ENCODE data around the gene ZNF524.

ZNF524 gene

GRCh38 chr19:55640043-55640576 is 40.0 kb downstream of the ZNF524 start:
- peak overlapping the region; percentile 79 for H3K27ac ChIP-seq (replicated peaks)
- TF ChIP-seq CTCF (IDR thresholded peaks at IDR 0.05; ENCODE audit: insufficient read depth, low read length) (no peak), POLR2AphosphoS5 (IDR thresholded peaks at IDR 0.05; ENCODE audit: low read depth) (peak; percentile 60), REST (IDR thresholded peaks at IDR 0.05; ENCODE audit: insufficient replicate concordance, low read depth) (no peak)
- peak in 1 of 2 experiments; percentile 44 for DNase-seq (ENCODE audit: low read depth in 1 of 2, low spot score in 1 of 2)
- H3K27me3 ChIP-seq (ENCODE audit: insufficient read depth, poor library complexity, severe bottlenecking): no peaks in the 10 kb centered on the region
- peak overlapping the region; percentile 91 for H3K4me3 ChIP-seq (replicated peaks; ENCODE audit: insufficient read depth, low read length)

- Histone ChIP-seq H3K27ac (replicated peaks) (peak within 1 kb of the TSS; percentile 79), H3K27me3 (ENCODE audit: insufficient read depth, poor library complexity, severe bottlenecking) (no peaks in the 10 kb centered on the region), H3K4me3 (replicated peaks; ENCODE audit: insufficient read depth, low read length) (peak within 1 kb of the TSS; percentile 91)
- peak in 1 of 2 experiments; percentile 54 for DNase-seq (ENCODE audit: low read depth in 1 of 2, low spot score in 1 of 2)
- no peak for TF ChIP-seq POLR2AphosphoS5 (IDR thresholded peaks at IDR 0.05; ENCODE audit: low read depth)
- TF ChIP-seq GABPA (IDR thresholded peaks at IDR 0.05; ENCODE audit: low read depth): peak; percentile 62; the same call in 1 of the 2 replicates
Measured at GRCh38 chr19:55640577-55641425, 40.7 kb downstream of the ZNF524 start, which contains the start of gene ZNF580. Gene ZNF580, plus strand, starts transcription at chr19:55641002. Its CDS starts 1,507 bp downstream, at chr19:55642509.

GRCh38 chr19:55641426-55642152 is 41.5 kb downstream of the ZNF524 start:
- Histone ChIP-seq H3K27me3 (ENCODE audit: insufficient read depth, poor library complexity, severe bottlenecking) (no peaks in the 10 kb centered on the region), H3K27ac (replicated peaks) (peak overlapping the region; percentile 79), H3K4me3 (replicated peaks; ENCODE audit: insufficient read depth, low read length) (peak overlapping the region; percentile 91)
- peak; percentile 75 for TF ChIP-seq SPI1 (IDR thresholded peaks at IDR 0.05; ENCODE audit: borderline replicate concordance, low read depth)
- no peak; the same call in 1 of the 2 replicates for TF ChIP-seq GABPA (IDR thresholded peaks at IDR 0.05; ENCODE audit: low read depth)
- TF ChIP-seq POLR2AphosphoS5 (IDR thresholded peaks at IDR 0.05; ENCODE audit: low read depth): no peak
- no peak for TF ChIP-seq REST (IDR thresholded peaks at IDR 0.05; ENCODE audit: insufficient replicate concordance, low read depth)
- no peak for DNase-seq (ENCODE audit: low read depth in 1 of 2, low spot score in 1 of 2)

- Histone ChIP-seq H3K27ac (replicated peaks) (no peak overlapping the region), H3K27me3 (ENCODE audit: insufficient read depth, poor library complexity, severe bottlenecking) (no peaks in the 10 kb centered on the region)
- DNase-seq (ENCODE audit: low read depth in 1 of 2, low spot score in 1 of 2): no peak
Measured at GRCh38 chr19:55642153-55643002, 42.3 kb downstream of the ZNF524 start.

More at GRCh38 chr19:55642153-55643002, 42.3 kb downstream of the ZNF524 start:
- TF ChIP-seq CTCF (IDR thresholded peaks at IDR 0.05; ENCODE audit: insufficient read depth, low read length): no peak
- TF ChIP-seq GABPA (IDR thresholded peaks at IDR 0.05; ENCODE audit: low read depth): no peak
- TF ChIP-seq SPI1 (IDR thresholded peaks at IDR 0.05; ENCODE audit: borderline replicate concordance, low read depth): no peak
- no peak for TF ChIP-seq REST (IDR thresholded peaks at IDR 0.05; ENCODE audit: insufficient replicate concordance, low read depth)
- TF ChIP-seq POLR2AphosphoS5 (IDR thresholded peaks at IDR 0.05; ENCODE audit: low read depth): no peak; the same call in 1 of the 2 replicates
- peak overlapping the region; percentile 91 for H3K4me3 ChIP-seq (replicated peaks; ENCODE audit: insufficient read depth, low read length)
